WERI-Rb-1 (cell line): ENCODE results near the gene CCDC177.
A peak's percentile ranks its signal among the peaks of the same experiment; 100 is the strongest.

Source experiments
- DNase-seq: peaks from one replicate; pipeline ENCODE4 v3.0.0-alpha.2; 2020
- H3K27ac ChIP-seq: fragments of 250-450 bp; sonication (Bioruptor Pico); 2 replicates; pipeline ENCODE4 v1.5.1; 2020; ENCODE audit warnings: mild to moderate bottlenecking, moderate library complexity
- H3K27me3 ChIP-seq: fragments of 250-450 bp; sonication (Bioruptor Pico); 2 replicates; pipeline ENCODE4 v1.5.1; 2021; ENCODE audit warnings: mild to moderate bottlenecking, low read depth, moderate library complexity; ENCODE audit not compliant: insufficient read depth, severe bottlenecking
- H3K36me3 ChIP-seq: fragments of 250-450 bp; sonication (Bioruptor Pico); 2 replicates; pipeline ENCODE4 v1.5.1; 2020; ENCODE audit warnings: mild to moderate bottlenecking, moderate library complexity
- H3K4me3 ChIP-seq: 2 replicates; pipeline ENCODE4 v1.5.1; 2011; ENCODE audit warnings: low read depth, mild to moderate bottlenecking, control low read depth, low read length
- H3K9me3 ChIP-seq: fragments of 250-450 bp; sonication (Bioruptor Pico); 2 replicates; pipeline ENCODE4 v1.5.1; 2021; ENCODE audit warnings: mild to moderate bottlenecking, moderate library complexity; ENCODE audit not compliant: severe bottlenecking
- CTCF ChIP-seq: IDR thresholded peaks from 2 replicates; pipeline ENCODE4 v1.5.1; 2011; ENCODE audit warnings: low read depth, mild to moderate bottlenecking, control low read depth, inconsistent platforms, low read length

CCDC177 gene

GRCh38 chr14:69612783-69613130 is 38.1 kb upstream of the CCDC177 start:
- Histone ChIP-seq H3K27ac (peak overlapping the region; percentile 81), H3K27me3 (no peaks in the 10 kb centered on the region), H3K9me3 (no peaks in the 10 kb centered on the region), H3K4me3 (peak overlapping the region; percentile 78), H3K36me3 (peaks cover 29% of the 10 kb centered on the region)
- DNase-seq: no peak
- no peak for TF ChIP-seq CTCF

DNA sequence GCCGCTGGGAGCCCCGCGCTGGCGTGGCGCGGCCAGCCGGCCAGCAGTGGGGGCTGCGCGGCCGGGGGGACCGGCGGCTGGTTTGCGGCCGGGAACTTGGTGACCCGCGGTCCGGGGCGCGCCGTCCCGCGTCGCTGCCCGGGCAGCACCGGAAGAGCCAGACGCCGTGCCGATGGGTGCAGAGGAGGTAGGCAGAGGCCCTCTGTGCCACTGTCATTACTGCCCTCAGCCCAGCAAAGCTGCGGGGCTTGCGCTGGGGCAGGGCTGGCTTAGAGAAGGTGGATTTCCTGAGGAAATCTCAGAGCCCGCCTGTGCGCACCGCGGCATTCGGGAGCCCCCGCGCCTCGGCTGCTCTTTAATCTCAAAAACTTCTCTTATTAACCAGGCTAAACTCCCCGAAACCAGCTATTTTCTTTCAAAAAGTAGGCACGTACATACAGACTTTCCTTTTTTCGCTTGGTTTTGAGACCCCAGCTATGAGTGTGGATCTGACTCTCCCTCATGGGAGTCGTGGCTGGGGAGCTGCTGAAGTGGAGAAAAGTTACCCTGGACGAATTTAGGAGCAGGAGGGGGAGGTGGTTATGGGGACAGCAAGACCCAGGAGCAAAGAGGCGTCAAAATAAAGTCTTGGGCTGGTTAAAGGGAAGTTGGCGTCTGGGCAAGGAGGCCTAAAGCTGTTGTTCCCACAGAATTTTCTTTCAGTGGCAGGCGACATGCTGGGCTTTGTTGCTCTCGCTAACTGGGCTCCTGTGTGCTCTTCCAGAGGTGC is 37.5 kb upstream of the CCDC177 start:
- DNase-seq: no peak
- Histone ChIP-seq H3K36me3 (peaks cover 29% of the 10 kb centered on the region), H3K9me3 (no peaks in the 10 kb centered on the region), H3K27me3 (no peaks in the 10 kb centered on the region), H3K27ac (peak overlapping the region; percentile 81), H3K4me3 (peak overlapping the region; percentile 78)
- no peak for TF ChIP-seq CTCF

DNA sequence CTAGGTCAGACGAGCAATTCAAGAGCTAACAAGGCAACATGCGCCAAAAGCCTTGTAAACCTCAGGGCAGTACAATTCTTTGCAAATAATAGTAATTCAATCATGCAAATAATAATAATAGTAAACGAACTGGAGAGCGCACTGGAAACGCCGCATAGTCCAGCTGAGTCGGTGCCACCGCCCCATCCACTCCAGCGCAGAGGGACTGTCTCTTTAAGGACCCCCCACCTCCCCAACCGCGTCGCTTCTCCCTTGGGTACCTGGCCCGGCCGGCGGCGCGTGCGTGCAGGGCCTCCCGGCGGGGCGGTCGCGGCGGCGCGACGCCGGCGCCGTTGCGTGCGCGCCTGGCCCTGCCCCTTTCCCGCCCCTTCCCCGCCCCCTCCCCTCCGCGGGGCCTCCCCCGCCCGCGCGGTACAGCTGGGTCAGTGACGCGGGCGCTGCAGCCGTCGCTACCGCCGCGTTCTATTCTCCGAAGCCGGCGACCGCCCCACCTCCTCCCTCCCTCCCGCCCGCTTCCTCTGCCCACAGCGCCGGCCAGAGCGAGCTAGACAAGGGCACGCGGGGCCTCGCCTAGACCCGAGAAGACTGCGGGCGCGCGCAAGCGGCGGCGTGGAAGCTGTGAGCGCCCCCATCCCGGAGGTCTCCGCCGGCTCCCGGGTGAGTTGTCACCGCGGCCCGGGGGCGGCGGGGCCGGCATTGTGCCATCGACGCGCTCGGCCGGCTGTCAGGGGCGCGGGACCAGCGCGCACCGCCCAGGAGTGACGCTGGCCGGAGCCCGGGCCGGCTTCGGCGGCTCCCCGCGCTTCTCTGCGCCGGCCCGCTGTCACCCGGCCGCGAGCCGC is 36.7 kb upstream of the CCDC177 start, which contains the start of gene SUSD6:
Gene SUSD6, plus strand, starts transcription at position 425 of the 842 bp plus-strand sequence. CDS start 46,997 bp downstream, outside the sequence.
- Histone ChIP-seq H3K4me3 (peak within 1 kb of the TSS; percentile 78), H3K36me3 (peaks cover 29% of the 10 kb centered on the region), H3K27me3 (no peaks in the 10 kb centered on the region), H3K27ac (peak within 1 kb of the TSS; percentile 88), H3K9me3 (no peaks in the 10 kb centered on the region)
- peak; percentile 94 for DNase-seq
- TF ChIP-seq CTCF: no peak

- Histone ChIP-seq H3K36me3 (peaks cover 29% of the 10 kb centered on the region), H3K9me3 (no peaks in the 10 kb centered on the region), H3K27me3 (no peaks in the 10 kb centered on the region), H3K4me3 (peak overlapping the region; percentile 63), H3K27ac (peak overlapping the region; percentile 88)
- TF ChIP-seq CTCF: no peak
- no peak for DNase-seq
Observed at GRCh38 chr14:69610874-69611171, 36.2 kb upstream of the CCDC177 start.

- TF ChIP-seq CTCF: no peak
- H3K9me3 ChIP-seq: no peaks in the 10 kb centered on the region
Observed at GRCh38 chr14:69610020-69610873, 35.6 kb upstream of the CCDC177 start.

More at GRCh38 chr14:69610020-69610873, 35.6 kb upstream of the CCDC177 start:
- H3K4me3 ChIP-seq: peak overlapping the region; percentile 63
- peak overlapping the region; percentile 88 for H3K27ac ChIP-seq
- no peak for DNase-seq
- H3K27me3 ChIP-seq: no peaks in the 10 kb centered on the region
- peaks cover 23% of the 10 kb centered on the region for H3K36me3 ChIP-seq
